ENCODE measurements around the gene TMEM82. TPM values are rescaled to one million over a fixed set of nuclear protein-coding genes. Genes with fewer than 3 reads are reported as not detected.

Gene TMEM82
- total RNA-seq, 6 donors from 2014 or later = not detected

GRCh38 chr1:15700508-15700907 is 41.8 kb upstream of the TMEM82 start:
- Histone ChIP-seq H3K4me1 (peaks cover 44 to 74% (median 57%) of the 10 kb centered on the region in 4 donors), H3K27ac (peak overlapping the region in 1 of 4 donors; percentile 24), H3K36me3 (peaks cover 0 to 6% (median 0%) of the 10 kb centered on the region in 4 donors), H3K27me3 (no peaks in the 10 kb centered on the region), H3K4me3 (no peak overlapping the region), H3K9me3 (no peaks in the 10 kb centered on the region)
- peak in 1 of 2 donors; percentile 70 for ATAC-seq (ENCODE audit: low FRiP score in 2 of 2)
- 70 to 75% methylated on average over 6 of the region's 6 CpGs for WGBS, 2 donors
- TF ChIP-seq CTCF (IDR thresholded peaks at IDR 0.05) (no peak), POLR2AphosphoS5 (IDR thresholded peaks at IDR 0.05) (no peak), POLR2A (IDR thresholded peaks at IDR 0.05) (no peak), EP300 (IDR thresholded peaks at IDR 0.05) (no peak)
- DNase-seq = peak in 1 of 2 donors; percentile 52

- Histone ChIP-seq H3K4me1 (peaks cover 40 to 79% (median 63%) of the 10 kb centered on the region in 4 donors), H3K4me3 (no peak overlapping the region), H3K27ac (no peak overlapping the region), H3K27me3 (no peaks in the 10 kb centered on the region), H3K36me3 (peaks cover 0 to under 1% (median 0%) of the 10 kb centered on the region in 4 donors), H3K9me3 (no peaks in the 10 kb centered on the region)
- TF ChIP-seq POLR2A (IDR thresholded peaks at IDR 0.05) = no peak
- no peak for TF ChIP-seq EP300 (IDR thresholded peaks at IDR 0.05)
- no peak for TF ChIP-seq CTCF (IDR thresholded peaks at IDR 0.05)
- TF ChIP-seq POLR2AphosphoS5 (IDR thresholded peaks at IDR 0.05) = no peak
- no peak for DNase-seq
- 92% methylated on average over 6 to 8 of the region's 8 CpGs for WGBS, 2 donors
- no peak for ATAC-seq (ENCODE audit: low FRiP score in 2 of 2)
Observed at GRCh38 chr1:15701784-15702183, 40.5 kb upstream of the TMEM82 start.

GRCh38 chr1:15702722-15703550 is 39.4 kb upstream of the TMEM82 start:
- ATAC-seq (ENCODE audit: low FRiP score in 2 of 2) = peak; percentile 4 to 25
- Histone ChIP-seq H3K27ac (peak overlapping the region; percentile 55 to 83 (median 82)), H3K27me3 (no peaks in the 10 kb centered on the region), H3K9me3 (no peaks in the 10 kb centered on the region), H3K4me3 (no peak overlapping the region), H3K36me3 (no peaks in the 10 kb centered on the region), H3K4me1 (peaks cover 38 to 77% (median 63%) of the 10 kb centered on the region in 4 donors)
- 70 to 74% methylated on average over 16 to 19 of the region's 19 CpGs for WGBS, 2 donors
- no peak for TF ChIP-seq CTCF (IDR thresholded peaks at IDR 0.05)
- no peak for TF ChIP-seq EP300 (IDR thresholded peaks at IDR 0.05)
- TF ChIP-seq POLR2A (IDR thresholded peaks at IDR 0.05) = no peak
- no peak for TF ChIP-seq POLR2AphosphoS5 (IDR thresholded peaks at IDR 0.05)
- DNase-seq = peak; percentile 47 to 73

- ATAC-seq (ENCODE audit: low FRiP score in 2 of 2) (peak; percentile 84 to 97), DNase-seq (peak in 1 of 2 donors; percentile 81)
- H3K27ac ChIP-seq = peak overlapping the region; percentile 55 to 83 (median 82)
- no peaks in the 10 kb centered on the region for H3K36me3 ChIP-seq
- peak in 2 of 4 donors; percentile 20 to 80 for TF ChIP-seq EP300 (IDR thresholded peaks at IDR 0.05)
- peak; percentile 64 to 78 for TF ChIP-seq POLR2AphosphoS5 (IDR thresholded peaks at IDR 0.05)
- no peak for TF ChIP-seq CTCF (IDR thresholded peaks at IDR 0.05)
- peak in 1 of 4 donors; percentile 18 for TF ChIP-seq POLR2A (IDR thresholded peaks at IDR 0.05)
- no peaks in the 10 kb centered on the region for H3K27me3 ChIP-seq
- H3K4me3 ChIP-seq = no peak overlapping the region
- no peaks in the 10 kb centered on the region for H3K9me3 ChIP-seq
- peaks cover 37 to 76% (median 60%) of the 10 kb centered on the region in 4 donors for H3K4me1 ChIP-seq
- 32 to 47% methylated on average over 9 of the region's 9 CpGs for WGBS, 2 donors
Observed at GRCh38 chr1:15703562-15703961, 38.7 kb upstream of the TMEM82 start.
